GM19463 (cell line): Measurements from ENCODE around the gene PLEKHA6.

ENCODE experiments used
- ATAC-seq: cut with Tn5 transposase; IDR thresholded peaks from one replicate; pipeline ENCODE4 v1.9.1; 2021; ENCODE audit warnings: mild to moderate bottlenecking, moderate library complexity; ENCODE audit not compliant: unreplicated experiment

The PLEKHA6 gene

DNA sequence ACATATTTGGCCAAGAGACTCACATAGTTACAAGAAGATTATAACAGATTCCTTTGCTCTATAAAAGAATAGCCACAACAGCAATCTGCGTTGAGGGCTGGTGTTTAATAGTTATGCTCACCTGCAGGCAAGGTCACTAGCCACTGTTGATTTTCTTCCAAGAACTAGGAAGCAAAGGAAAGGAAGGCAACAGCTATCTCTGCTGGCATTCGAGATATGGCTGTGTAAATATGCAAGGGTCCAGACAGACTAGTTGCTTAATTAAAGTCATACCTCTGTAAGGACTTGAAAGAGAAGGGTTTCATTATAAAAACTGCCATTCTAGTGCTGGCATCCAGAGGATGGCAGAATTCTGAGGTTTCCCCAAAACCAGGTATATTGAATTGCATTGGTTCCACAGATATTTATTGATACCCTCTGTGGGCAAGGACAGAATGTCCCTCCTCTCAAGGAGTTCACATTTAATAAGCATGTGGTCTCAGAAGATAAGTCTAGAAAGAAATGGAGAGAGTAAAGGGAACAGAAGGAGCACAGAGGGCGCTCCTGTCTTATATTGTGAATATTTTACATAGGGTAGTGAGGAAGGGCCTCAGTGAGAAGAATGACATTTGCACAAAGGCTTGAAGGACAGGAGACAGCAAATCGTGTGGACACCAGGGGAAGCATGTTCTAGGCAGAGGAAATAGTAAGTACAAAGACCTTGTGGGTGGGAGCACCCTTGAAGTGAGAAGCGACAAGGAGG is 23.6 kb upstream of the PLEKHA6 start:
- no peak for ATAC-seq

DNA sequence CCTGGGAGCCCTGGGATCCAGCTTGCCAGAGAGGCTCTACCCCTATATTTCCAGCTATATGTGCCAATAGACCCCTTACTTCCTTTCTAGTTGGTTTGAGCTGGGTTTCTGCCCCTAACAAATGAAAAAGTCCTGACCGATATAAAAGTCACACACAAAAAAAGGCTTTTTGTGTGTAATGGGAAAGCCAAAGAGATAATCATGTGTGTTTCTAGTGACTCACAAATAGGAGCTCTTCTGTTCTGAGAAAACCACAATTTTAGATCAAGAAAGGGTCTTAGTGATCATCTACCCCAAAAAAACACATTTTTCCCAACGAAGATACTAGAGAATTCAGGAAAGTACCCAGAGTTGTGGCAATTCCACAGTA is 23.0 kb upstream of the PLEKHA6 start:
- no peak for ATAC-seq

- ATAC-seq: no peak
Measured at GRCh38 chr1:204380293-204380831, 20.6 kb upstream of the PLEKHA6 start.

DNA sequence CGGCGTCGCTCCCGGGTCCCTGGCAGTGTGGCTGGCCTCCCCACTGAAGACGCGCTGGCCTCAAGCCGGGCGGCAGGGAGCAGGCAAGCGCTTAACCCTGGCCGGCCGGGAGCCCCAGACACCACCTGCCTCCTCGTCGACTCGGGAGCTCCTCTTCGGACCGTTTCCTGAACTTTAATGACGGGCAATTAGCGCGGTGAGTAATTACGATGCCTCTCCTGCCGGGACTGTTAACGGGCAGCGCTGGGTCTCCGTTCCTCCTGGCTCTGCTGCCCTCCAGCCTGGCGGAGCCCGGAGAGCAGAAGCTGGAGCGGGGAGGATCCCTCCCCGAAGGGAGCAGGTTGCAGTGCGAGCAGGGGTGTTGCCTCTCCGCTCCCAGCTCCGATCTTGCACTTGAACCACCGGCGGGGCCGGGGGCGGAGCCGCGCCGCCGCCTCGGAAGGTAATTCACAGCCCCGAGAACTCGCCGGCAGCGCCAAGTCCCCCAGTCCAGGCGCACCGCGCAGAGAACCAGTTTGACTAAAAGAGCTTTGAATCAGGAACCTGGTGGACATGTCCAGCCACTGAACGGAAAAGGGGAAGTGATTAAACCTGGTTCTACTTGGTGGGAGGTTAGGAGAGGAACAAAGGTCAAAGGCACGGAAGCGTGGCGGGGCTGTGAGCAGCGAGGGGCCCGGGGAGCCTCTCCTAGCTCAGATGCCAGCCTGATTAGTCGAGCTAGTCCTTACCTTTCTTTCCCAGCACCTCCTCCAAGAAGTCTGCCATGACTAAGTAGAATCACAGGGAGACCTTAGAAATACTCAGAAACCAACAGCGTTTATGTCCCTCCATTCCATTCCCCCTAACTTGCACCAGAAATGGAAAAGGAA is 18.3 kb upstream of the PLEKHA6 start:
- peak; percentile 47 for ATAC-seq

DNA sequence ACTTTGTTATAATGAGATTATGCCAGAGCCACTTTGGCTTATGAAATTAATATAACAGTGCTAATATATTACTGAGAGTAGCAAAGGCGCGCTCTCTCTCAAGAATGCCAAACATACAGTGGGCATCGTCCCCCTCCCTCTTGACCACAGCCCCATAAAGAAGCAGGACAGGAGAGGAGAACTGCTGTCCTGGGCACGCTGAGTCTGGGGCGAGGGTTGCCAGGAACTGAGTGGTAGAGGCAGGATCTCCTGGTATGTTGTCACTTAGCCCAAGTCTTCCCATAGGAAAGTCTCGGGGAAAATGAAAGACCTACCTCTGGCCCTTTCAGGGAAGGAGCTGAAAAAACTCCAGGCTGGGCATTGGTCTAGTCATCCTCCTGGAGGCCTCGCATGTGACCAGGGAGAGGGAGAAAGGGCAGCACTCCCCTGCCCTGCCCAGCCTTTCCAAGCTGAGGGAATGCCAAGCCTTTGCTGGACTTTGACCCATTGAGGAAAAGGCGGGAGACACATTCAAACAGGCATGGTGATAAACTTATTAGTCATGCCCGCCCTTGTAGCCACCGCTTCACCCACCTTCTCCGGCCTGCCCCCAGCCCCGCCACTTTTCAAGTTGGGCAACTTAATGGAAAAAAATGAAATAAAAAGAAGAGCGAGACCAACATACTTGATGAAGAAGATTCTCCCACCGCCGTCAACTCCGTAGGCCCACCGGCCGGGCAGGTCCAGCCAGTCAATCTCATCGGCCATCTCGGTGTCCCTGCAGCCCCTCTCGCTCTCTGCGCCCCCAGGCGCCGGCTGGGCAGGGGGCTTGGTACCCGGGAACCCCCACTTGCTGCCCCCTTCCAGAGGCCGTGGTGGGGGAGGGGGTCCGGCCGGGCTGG is 17.4 kb upstream of the PLEKHA6 start:
- ATAC-seq: no peak

DNA sequence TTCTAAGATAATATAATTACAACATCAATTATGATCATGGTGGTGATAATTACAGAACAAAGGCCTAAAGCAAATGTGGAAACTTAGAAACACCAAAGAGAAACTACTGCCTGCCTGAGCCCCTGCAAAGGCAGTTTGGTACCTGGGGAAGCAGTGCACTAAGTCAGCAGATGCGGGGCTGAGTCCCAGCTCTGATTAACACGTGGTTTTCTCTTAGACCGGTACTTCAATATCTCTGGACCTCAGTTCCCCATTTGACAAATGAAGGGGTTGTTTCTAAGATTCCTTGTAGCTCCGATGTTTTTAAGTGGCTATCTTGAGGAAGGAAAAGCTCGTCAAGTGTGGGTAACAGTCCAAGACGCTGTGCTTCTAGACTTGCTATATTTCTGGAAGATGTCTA is 16.7 kb upstream of the PLEKHA6 start:
- no peak for ATAC-seq

- ATAC-seq: no peak
Measured at GRCh38 chr1:204373911-204374310, 14.2 kb upstream of the PLEKHA6 start.

GRCh38 chr1:204370176-204370575 is 10.4 kb upstream of the PLEKHA6 start:
- ATAC-seq: no peak

- no peak for ATAC-seq
Measured at GRCh38 chr1:204368996-204369726, 9.4 kb upstream of the PLEKHA6 start.

GRCh38 chr1:204367956-204368355 is 8.2 kb upstream of the PLEKHA6 start:
- ATAC-seq: no peak

GRCh38 chr1:204367193-204367858 is 7.6 kb upstream of the PLEKHA6 start:
- ATAC-seq: no peak

GRCh38 chr1:204366759-204367158 is 7.0 kb upstream of the PLEKHA6 start:
- ATAC-seq: no peak

GRCh38 chr1:204363335-204364114 is 3.8 kb upstream of the PLEKHA6 start:
- ATAC-seq: peak; percentile 50

- ATAC-seq: no peak
Measured at GRCh38 chr1:204362984-204363334, 3.2 kb upstream of the PLEKHA6 start.

- no peak for ATAC-seq
Measured at GRCh38 chr1:204361781-204362180, 2.1 kb upstream of the PLEKHA6 start.

DNA sequence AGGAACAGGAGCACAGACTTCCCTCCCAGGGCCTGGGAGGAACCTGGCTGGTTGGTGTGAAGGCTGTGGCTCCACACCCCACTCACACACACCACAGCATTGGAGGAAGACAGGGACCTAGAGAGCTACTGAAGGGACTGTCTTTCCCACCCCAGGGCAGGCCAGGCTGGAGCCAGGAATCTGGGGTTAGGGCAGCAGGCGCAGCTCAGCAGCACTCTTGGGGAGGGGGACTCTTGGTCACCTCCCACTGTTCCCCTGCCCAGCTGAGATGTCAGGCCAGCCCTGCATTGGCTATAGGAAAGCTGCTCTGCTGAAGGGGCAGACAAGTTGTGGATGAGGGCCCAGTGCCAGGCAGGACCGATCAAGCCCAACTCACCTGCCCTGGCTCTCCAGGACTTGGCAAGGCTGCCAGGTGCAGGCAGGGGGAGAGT is 1.6 kb upstream of the PLEKHA6 start:
- ATAC-seq: no peak

GRCh38 chr1:204360314-204360713 is 585 bp upstream of the PLEKHA6 start:
- ATAC-seq: no peak

DNA sequence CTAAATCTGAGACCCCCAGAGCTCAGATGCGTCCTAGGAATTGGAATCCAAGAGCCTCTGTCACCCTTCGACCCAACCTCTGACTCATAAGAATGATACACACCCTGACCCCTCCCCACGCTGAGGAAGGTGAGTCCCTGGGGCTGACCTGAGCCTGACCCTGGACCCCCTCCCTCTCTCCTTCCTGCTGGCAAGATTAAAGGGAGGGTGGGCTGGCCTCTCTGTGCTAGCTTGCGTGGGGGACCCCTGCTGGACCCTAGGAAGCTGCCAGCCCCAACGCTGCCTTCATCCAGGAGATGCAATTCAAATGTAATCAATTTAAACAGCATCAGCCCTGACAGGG is 627 bp downstream of the PLEKHA6 start:
- ATAC-seq: no peak

DNA sequence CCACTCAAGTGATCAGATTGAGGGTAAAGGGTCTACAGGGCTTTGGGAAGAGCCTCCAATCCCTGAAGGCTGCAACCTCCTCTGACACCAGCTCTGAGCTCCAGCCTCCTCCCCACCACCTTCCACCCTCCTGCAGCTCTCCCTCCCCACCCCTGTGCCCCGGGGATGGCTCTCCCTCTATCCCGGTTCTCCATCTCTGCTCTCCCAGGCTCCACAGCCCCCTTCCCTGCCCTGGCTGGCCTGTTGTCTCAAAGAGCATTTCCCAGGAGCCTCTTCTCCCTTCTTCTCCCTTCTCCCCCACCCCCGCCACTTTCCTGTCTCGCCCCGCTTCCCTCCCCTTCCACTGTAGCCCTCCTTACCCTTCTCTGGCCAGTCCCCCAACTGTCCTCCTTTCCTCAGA is 1.1 kb downstream of the PLEKHA6 start:
- ATAC-seq: no peak
